Loucy (cell line): Measurements from ENCODE around the gene CACNB2.

ENCODE experiments used
- EZH2phosphoT487 ChIP-seq: fragments of 200-600 bp; IDR thresholded peaks from 2 replicates; pipeline ENCODE4 v1.6.1; 2018; ENCODE audit warnings: antibody characterized with exemption, mild to moderate bottlenecking, moderate library complexity, borderline replicate concordance
- TF ChIP-seq, protein P1 (sequence below): fragments of 200-600 bp; sonication (generic); conservative IDR thresholded peaks from 2 replicates; pipeline ENCODE4 v1.5.1; 2014; ENCODE audit warnings: mild to moderate bottlenecking, antibody characterized with exemption, low read length

DNA sequence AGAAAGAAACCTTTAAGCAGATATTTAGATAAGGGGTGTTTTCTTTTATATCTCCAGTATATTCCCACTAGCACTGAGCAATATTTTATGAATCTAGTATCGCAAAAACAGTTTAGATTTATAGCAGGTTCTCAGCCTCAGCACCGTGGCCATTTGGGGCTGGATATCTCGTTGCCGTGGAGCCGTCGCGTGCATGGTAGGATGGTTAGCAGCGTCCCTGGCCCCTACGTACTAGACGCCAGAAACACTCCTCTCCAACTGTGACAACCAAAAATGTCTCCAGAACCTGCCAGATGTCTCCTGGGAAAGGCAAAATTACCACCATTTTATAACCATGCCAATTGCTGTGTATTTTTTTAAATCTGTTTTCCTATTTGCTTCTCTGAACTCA is 172.9 kb downstream of the CACNB2 start:
- TF ChIP-seq, protein P1, sequence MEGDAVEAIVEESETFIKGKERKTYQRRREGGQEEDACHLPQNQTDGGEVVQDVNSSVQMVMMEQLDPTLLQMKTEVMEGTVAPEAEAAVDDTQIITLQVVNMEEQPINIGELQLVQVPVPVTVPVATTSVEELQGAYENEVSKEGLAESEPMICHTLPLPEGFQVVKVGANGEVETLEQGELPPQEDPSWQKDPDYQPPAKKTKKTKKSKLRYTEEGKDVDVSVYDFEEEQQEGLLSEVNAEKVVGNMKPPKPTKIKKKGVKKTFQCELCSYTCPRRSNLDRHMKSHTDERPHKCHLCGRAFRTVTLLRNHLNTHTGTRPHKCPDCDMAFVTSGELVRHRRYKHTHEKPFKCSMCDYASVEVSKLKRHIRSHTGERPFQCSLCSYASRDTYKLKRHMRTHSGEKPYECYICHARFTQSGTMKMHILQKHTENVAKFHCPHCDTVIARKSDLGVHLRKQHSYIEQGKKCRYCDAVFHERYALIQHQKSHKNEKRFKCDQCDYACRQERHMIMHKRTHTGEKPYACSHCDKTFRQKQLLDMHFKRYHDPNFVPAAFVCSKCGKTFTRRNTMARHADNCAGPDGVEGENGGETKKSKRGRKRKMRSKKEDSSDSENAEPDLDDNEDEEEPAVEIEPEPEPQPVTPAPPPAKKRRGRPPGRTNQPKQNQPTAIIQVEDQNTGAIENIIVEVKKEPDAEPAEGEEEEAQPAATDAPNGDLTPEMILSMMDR: no peak
- no peak for TF ChIP-seq EZH2phosphoT487
